Stimulated activated CD4-positive, alpha-beta T cell treated with anti-CD3 and anti-CD28 coated beads, TNF-alpha, amount 100 ng/mL, for 1 hour (primary cell): ENCODE data around the gene SPAG5.

Experiments
- DNase-seq, 3 donors: peaks; one replicate each; pipeline ENCODE4 v3.0.0-alpha.2; 2020; ENCODE audit warnings: low read depth in 3 of 3, low spot score in 1 of 3

Gene SPAG5

GRCh38 chr17:28545141-28545503, 53.7 kb downstream of the SPAG5 start:
- DNase-seq, result no peak

- DNase-seq, result no peak
Observed at GRCh38 chr17:28544402-28545140, 54.3 kb downstream of the SPAG5 start.

- no peak for DNase-seq
Observed at GRCh38 chr17:28541439-28541838, 57.4 kb downstream of the SPAG5 start.

- no peak for DNase-seq
Observed at GRCh38 chr17:28540231-28540630, 58.6 kb downstream of the SPAG5 start.

GRCh38 chr17:28538296-28538895, 60.4 kb downstream of the SPAG5 start:
- no peak for DNase-seq

- DNase-seq, result no peak
Observed at GRCh38 chr17:28537219-28537610, 61.6 kb downstream of the SPAG5 start.

- DNase-seq, result no peak
Observed at GRCh38 chr17:28536532-28537218, 62.1 kb downstream of the SPAG5 start.

GRCh38 chr17:28534740-28535375, 64.0 kb downstream of the SPAG5 start:
- no peak for DNase-seq

- no peak for DNase-seq
Observed at GRCh38 chr17:28533091-28533807, 65.6 kb downstream of the SPAG5 start.

- no peak for DNase-seq
Observed at GRCh38 chr17:28532050-28532960, 66.5 kb downstream of the SPAG5 start.

GRCh38 chr17:28530926-28531325, 67.9 kb downstream of the SPAG5 start:
- no peak for DNase-seq

GRCh38 chr17:28530250-28530649, 68.6 kb downstream of the SPAG5 start:
- DNase-seq, result no peak

- DNase-seq, result no peak
Observed at GRCh38 chr17:28529013-28529400, 69.8 kb downstream of the SPAG5 start.

GRCh38 chr17:28528327-28529012, 70.4 kb downstream of the SPAG5 start:
- DNase-seq, result no peak

GRCh38 chr17:28527859-28528258, 71.0 kb downstream of the SPAG5 start:
- DNase-seq, result no peak
